Colonic mucosa (tissue), 4 donors: ENCODE measurements around the gene FMN2. TPM values are rescaled to one million over a fixed set of nuclear protein-coding genes. Genes with fewer than 3 reads are reported as not detected.

Source experiments
- DNase-seq: peaks from one replicate; pipeline ENCODE4 v3.0.0-alpha.2; 2020
- H3K27ac ChIP-seq: fragments of 200-600 bp; one replicate; pipeline ENCODE4 v1.8.0; 2021
- H3K27me3 ChIP-seq: fragments of 200-600 bp; one replicate; pipeline ENCODE4 v1.8.0; 2021
- H3K36me3 ChIP-seq: fragments of 200-600 bp; one replicate; pipeline ENCODE4 v1.8.0; 2021
- H3K4me1 ChIP-seq: fragments of 200-600 bp; one replicate; pipeline ENCODE4 v1.8.0; 2021; ENCODE audit warnings: mild to moderate bottlenecking
- H3K4me3 ChIP-seq: fragments of 200-600 bp; one replicate; pipeline ENCODE4 v1.8.0; 2021
- H3K9ac ChIP-seq, 2 donors: one replicate each; pipeline ENCODE4 v1.7.0; 2013; ENCODE audit warnings: control low read depth in 2 of 2, low read depth in 2 of 2, low read length in 2 of 2
- H3K9me3 ChIP-seq: fragments of 200-600 bp; one replicate; pipeline ENCODE4 v1.8.0; 2021
- CTCF ChIP-seq: fragments of 200-600 bp; IDR thresholded peaks from one replicate; pipeline ENCODE4 v1.8.0; 2022; ENCODE audit warnings: antibody characterized with exemption, mild to moderate bottlenecking
- intact Hi-C: fragments of 100-400 bp; cut with DNase I; formaldehyde crosslinking; loops from one replicate; pipeline ENCODE4 v1.14.1; 2022
- total RNA-seq, 2 donors: library from RNA; stranded (reverse); fragmentation: NEBNext Ultra II Directional in 1 of 2; extraction: Animal tissue kit (Norgen Biotek cat#: 25700) in 1 of 2; gene quantifications; one replicate each; pipeline ENCODE4 v1.2.1, GENCODE V29; 2021
- donor health status: healthy.
- donor health status: DM: no; HTN: no; CAD: no.
- donor health status: DM: no; HTN: no; CAD: no.

Gene FMN2
- total RNA-seq, 2 donors from 2014 or later = 0.62 to 3.0 TPM

GRCh38 chr1:240098534-240098933, 6.9 kb downstream of the FMN2 start:
- Histone ChIP-seq H3K27me3 (peaks cover 3% of the 10 kb centered on the region), H3K36me3 (no peaks in the 10 kb centered on the region), H3K9me3 (no peaks in the 10 kb centered on the region), H3K27ac (no peak overlapping the region), H3K4me1 (no peaks in the 10 kb centered on the region), H3K9ac (no peak overlapping the region), H3K4me3 (no peak overlapping the region)
- TF ChIP-seq CTCF = no peak
- intact Hi-C loops = no loop called here
- no peak for DNase-seq

- H3K9ac ChIP-seq = no peak overlapping the region
- H3K36me3 ChIP-seq = no peaks in the 10 kb centered on the region
- intact Hi-C loops = no loop called here
- no peaks in the 10 kb centered on the region for H3K9me3 ChIP-seq
- no peak overlapping the region for H3K4me3 ChIP-seq
- no peak for TF ChIP-seq CTCF
- H3K27ac ChIP-seq = no peak overlapping the region
- no peaks in the 10 kb centered on the region for H3K4me1 ChIP-seq
- H3K27me3 ChIP-seq = no peaks in the 10 kb centered on the region
- DNase-seq = no peak
Observed at GRCh38 chr1:240099329-240099728, 7.6 kb downstream of the FMN2 start.

- intact Hi-C loops = no loop called here
- no peak for TF ChIP-seq CTCF
- no peaks in the 10 kb centered on the region for H3K36me3 ChIP-seq
- H3K4me1 ChIP-seq = no peaks in the 10 kb centered on the region
- no peak for DNase-seq
- no peaks in the 10 kb centered on the region for H3K9me3 ChIP-seq
- no peak overlapping the region for H3K4me3 ChIP-seq
- H3K27ac ChIP-seq = no peak overlapping the region
- H3K27me3 ChIP-seq = no peaks in the 10 kb centered on the region
- H3K9ac ChIP-seq = no peak overlapping the region
Observed at GRCh38 chr1:240099748-240100147, 8.1 kb downstream of the FMN2 start.

GRCh38 chr1:240100371-240100934, 8.8 kb downstream of the FMN2 start:
- intact Hi-C loops = no loop called here
- Histone ChIP-seq H3K27me3 (no peaks in the 10 kb centered on the region), H3K9ac (no peak overlapping the region), H3K9me3 (no peaks in the 10 kb centered on the region), H3K4me1 (no peaks in the 10 kb centered on the region), H3K4me3 (no peak overlapping the region), H3K36me3 (no peaks in the 10 kb centered on the region), H3K27ac (no peak overlapping the region)
- no peak for DNase-seq
- TF ChIP-seq CTCF = no peak

GRCh38 chr1:240101306-240101705, 9.6 kb downstream of the FMN2 start:
- no peak for DNase-seq
- H3K36me3 ChIP-seq = no peaks in the 10 kb centered on the region
- no peaks in the 10 kb centered on the region for H3K9me3 ChIP-seq
- no peaks in the 10 kb centered on the region for H3K4me1 ChIP-seq
- H3K4me3 ChIP-seq = no peak overlapping the region
- no peak overlapping the region for H3K9ac ChIP-seq
- no peak overlapping the region for H3K27ac ChIP-seq
- intact Hi-C loops = no loop called here
- TF ChIP-seq CTCF = no peak
- H3K27me3 ChIP-seq = no peaks in the 10 kb centered on the region

- Histone ChIP-seq H3K4me3 (no peak overlapping the region), H3K4me1 (no peaks in the 10 kb centered on the region), H3K27me3 (no peaks in the 10 kb centered on the region), H3K9me3 (no peaks in the 10 kb centered on the region), H3K9ac (no peak overlapping the region), H3K27ac (no peak overlapping the region), H3K36me3 (no peaks in the 10 kb centered on the region)
- TF ChIP-seq CTCF = no peak
- DNase-seq = no peak
- intact Hi-C loops = no loop called here
Observed at GRCh38 chr1:240101737-240102136, 10.1 kb downstream of the FMN2 start.
